ENCODE data around the gene SPATA13.

Gene SPATA13

DNA sequence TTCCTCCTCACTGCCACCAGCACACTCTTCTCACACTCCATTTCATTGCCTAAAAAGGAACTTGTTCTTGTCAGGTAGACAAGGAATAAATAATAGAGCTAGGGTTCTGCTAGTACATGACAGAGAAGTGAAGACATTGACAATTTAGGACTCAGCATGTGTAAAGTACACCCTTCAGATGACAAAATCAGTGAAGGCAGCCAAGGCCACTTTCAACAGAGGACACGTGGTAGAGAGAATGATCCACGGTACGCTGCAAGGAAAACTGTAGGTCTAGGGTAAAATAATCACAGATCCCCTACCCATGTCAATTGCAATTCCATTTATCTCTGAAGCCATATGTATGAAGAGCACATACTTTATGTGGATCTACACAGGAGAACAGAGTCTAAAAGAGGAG is 7.2 kb upstream of the SPATA13 start:
- no peaks in the 10 kb centered on the region for H3K36me3 ChIP-seq (ENCODE audit: control insufficient read depth in 1 of 2, insufficient read depth in 2 of 2, low read length in 2 of 2)
- no peak overlapping the region for H3K4me3 ChIP-seq (ENCODE audit: low read depth in 1 of 2, low read length in 2 of 2)
- H3K4me1 ChIP-seq (ENCODE audit: control insufficient read depth in 1 of 2, insufficient read depth in 2 of 2, low read length in 2 of 2) = no peaks in the 10 kb centered on the region
- no peaks in the 10 kb centered on the region for H3K27me3 ChIP-seq (ENCODE audit: low read depth, low read length)
- no peak overlapping the region for H3K27ac ChIP-seq (ENCODE audit: low read length)
- no peaks in the 10 kb centered on the region for H3K9me3 ChIP-seq (ENCODE audit: control insufficient read depth in 1 of 2, low read length in 2 of 2)

GRCh38 chr13:24153979-24154701 is 6.4 kb upstream of the SPATA13 start:
- Histone ChIP-seq H3K9me3 (ENCODE audit: control insufficient read depth in 1 of 2, low read length in 2 of 2) (no peaks in the 10 kb centered on the region), H3K36me3 (ENCODE audit: control insufficient read depth in 1 of 2, insufficient read depth in 2 of 2, low read length in 2 of 2) (no peaks in the 10 kb centered on the region), H3K4me3 (ENCODE audit: low read depth in 1 of 2, low read length in 2 of 2) (no peak overlapping the region), H3K4me1 (ENCODE audit: control insufficient read depth in 1 of 2, insufficient read depth in 2 of 2, low read length in 2 of 2) (no peaks in the 10 kb centered on the region), H3K27me3 (ENCODE audit: low read depth, low read length) (no peaks in the 10 kb centered on the region), H3K27ac (ENCODE audit: low read length) (no peak overlapping the region)

GRCh38 chr13:24159357-24159756 is 1.2 kb upstream of the SPATA13 start:
- H3K36me3 ChIP-seq (ENCODE audit: control insufficient read depth in 1 of 2, insufficient read depth in 2 of 2, low read length in 2 of 2) = no peaks in the 10 kb centered on the region
- H3K4me3 ChIP-seq (ENCODE audit: low read depth in 1 of 2, low read length in 2 of 2) = no peak overlapping the region
- no peaks in the 10 kb centered on the region for H3K9me3 ChIP-seq (ENCODE audit: control insufficient read depth in 1 of 2, low read length in 2 of 2)
- no peak overlapping the region for H3K27ac ChIP-seq (ENCODE audit: low read length)
- peaks cover 0 to 14% of the 10 kb centered on the region in 2 donors for H3K4me1 ChIP-seq (ENCODE audit: control insufficient read depth in 1 of 2, insufficient read depth in 2 of 2, low read length in 2 of 2)
- no peaks in the 10 kb centered on the region for H3K27me3 ChIP-seq (ENCODE audit: low read depth, low read length)

GRCh38 chr13:24161010-24161775 is 673 bp downstream of the SPATA13 start:
- no peaks in the 10 kb centered on the region for H3K27me3 ChIP-seq (ENCODE audit: low read depth, low read length)
- H3K4me1 ChIP-seq (ENCODE audit: control insufficient read depth in 1 of 2, insufficient read depth in 2 of 2, low read length in 2 of 2) = peaks cover 0 to 14% of the 10 kb centered on the region in 2 donors
- H3K36me3 ChIP-seq (ENCODE audit: control insufficient read depth in 1 of 2, insufficient read depth in 2 of 2, low read length in 2 of 2) = peaks cover 0 to 5% of the 10 kb centered on the region in 2 donors
- no peaks in the 10 kb centered on the region for H3K9me3 ChIP-seq (ENCODE audit: control insufficient read depth in 1 of 2, low read length in 2 of 2)
- H3K4me3 ChIP-seq (ENCODE audit: low read depth in 1 of 2, low read length in 2 of 2) = peak overlapping the region; percentile 73 to 79
- peak overlapping the region; percentile 67 for H3K27ac ChIP-seq (ENCODE audit: low read length)

- H3K36me3 ChIP-seq (ENCODE audit: control insufficient read depth in 1 of 2, insufficient read depth in 2 of 2, low read length in 2 of 2) = peaks cover 0 to 5% of the 10 kb centered on the region in 2 donors
- peak overlapping the region; percentile 67 for H3K27ac ChIP-seq (ENCODE audit: low read length)
- H3K4me1 ChIP-seq (ENCODE audit: control insufficient read depth in 1 of 2, insufficient read depth in 2 of 2, low read length in 2 of 2) = peaks cover 0 to 14% of the 10 kb centered on the region in 2 donors
- H3K9me3 ChIP-seq (ENCODE audit: control insufficient read depth in 1 of 2, low read length in 2 of 2) = no peaks in the 10 kb centered on the region
- no peaks in the 10 kb centered on the region for H3K27me3 ChIP-seq (ENCODE audit: low read depth, low read length)
- peak overlapping the region; percentile 73 to 79 for H3K4me3 ChIP-seq (ENCODE audit: low read depth in 1 of 2, low read length in 2 of 2)
These were observed 1.5 kb downstream of the SPATA13 start for GRCh38 chr13:24161980-24162525.

DNA sequence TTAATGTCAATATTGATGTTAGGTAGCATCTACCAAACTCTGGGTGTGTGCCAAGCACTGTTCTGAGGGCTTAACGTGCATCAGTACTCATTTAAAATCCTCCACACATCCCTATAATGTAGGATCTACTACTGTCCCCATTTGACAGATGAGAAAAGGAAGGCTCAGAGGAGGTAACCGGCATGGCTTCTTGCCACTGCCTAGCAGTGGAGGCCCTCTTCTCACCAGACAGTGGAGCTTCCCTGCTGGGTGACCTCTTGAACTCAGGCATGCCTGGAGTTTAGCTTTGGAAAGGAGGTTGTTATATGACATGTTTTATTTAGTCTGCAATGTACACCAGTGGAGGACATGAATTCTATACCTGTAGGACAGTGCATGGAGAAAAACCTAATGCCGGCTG is 2.1 kb downstream of the SPATA13 start:
- peaks cover 0 to 14% of the 10 kb centered on the region in 2 donors for H3K4me1 ChIP-seq (ENCODE audit: control insufficient read depth in 1 of 2, insufficient read depth in 2 of 2, low read length in 2 of 2)
- peak overlapping the region; percentile 73 to 79 for H3K4me3 ChIP-seq (ENCODE audit: low read depth in 1 of 2, low read length in 2 of 2)
- H3K27ac ChIP-seq (ENCODE audit: low read length) = no peak overlapping the region

GRCh38 chr13:24165746-24166145 is 5.2 kb downstream of the SPATA13 start:
- Histone ChIP-seq H3K4me3 (ENCODE audit: low read depth in 1 of 2, low read length in 2 of 2) (no peak overlapping the region), H3K27ac (ENCODE audit: low read length) (no peak overlapping the region), H3K27me3 (ENCODE audit: low read depth, low read length) (no peaks in the 10 kb centered on the region), H3K4me1 (ENCODE audit: control insufficient read depth in 1 of 2, insufficient read depth in 2 of 2, low read length in 2 of 2) (peaks cover 0 to 14% of the 10 kb centered on the region in 2 donors), H3K36me3 (ENCODE audit: control insufficient read depth in 1 of 2, insufficient read depth in 2 of 2, low read length in 2 of 2) (peaks cover 0 to 5% of the 10 kb centered on the region in 2 donors), H3K9me3 (ENCODE audit: control insufficient read depth in 1 of 2, low read length in 2 of 2) (no peaks in the 10 kb centered on the region)

More for the DNA sequence above, 2.1 kb downstream of the SPATA13 start:
- Histone ChIP-seq H3K9me3 (ENCODE audit: control insufficient read depth in 1 of 2, low read length in 2 of 2) (no peaks in the 10 kb centered on the region), H3K27me3 (ENCODE audit: low read depth, low read length) (no peaks in the 10 kb centered on the region), H3K36me3 (ENCODE audit: control insufficient read depth in 1 of 2, insufficient read depth in 2 of 2, low read length in 2 of 2) (peaks cover 0 to 5% of the 10 kb centered on the region in 2 donors)

GRCh38 chr13:24166561-24166960 is 6.0 kb downstream of the SPATA13 start:
- Histone ChIP-seq H3K4me1 (ENCODE audit: control insufficient read depth in 1 of 2, insufficient read depth in 2 of 2, low read length in 2 of 2) (peaks cover 0 to 11% of the 10 kb centered on the region in 2 donors), H3K9me3 (ENCODE audit: control insufficient read depth in 1 of 2, low read length in 2 of 2) (no peaks in the 10 kb centered on the region), H3K36me3 (ENCODE audit: control insufficient read depth in 1 of 2, insufficient read depth in 2 of 2, low read length in 2 of 2) (peaks cover 0 to 5% of the 10 kb centered on the region in 2 donors), H3K27me3 (ENCODE audit: low read depth, low read length) (no peaks in the 10 kb centered on the region), H3K4me3 (ENCODE audit: low read depth in 1 of 2, low read length in 2 of 2) (no peak overlapping the region), H3K27ac (ENCODE audit: low read length) (no peak overlapping the region)

DNA sequence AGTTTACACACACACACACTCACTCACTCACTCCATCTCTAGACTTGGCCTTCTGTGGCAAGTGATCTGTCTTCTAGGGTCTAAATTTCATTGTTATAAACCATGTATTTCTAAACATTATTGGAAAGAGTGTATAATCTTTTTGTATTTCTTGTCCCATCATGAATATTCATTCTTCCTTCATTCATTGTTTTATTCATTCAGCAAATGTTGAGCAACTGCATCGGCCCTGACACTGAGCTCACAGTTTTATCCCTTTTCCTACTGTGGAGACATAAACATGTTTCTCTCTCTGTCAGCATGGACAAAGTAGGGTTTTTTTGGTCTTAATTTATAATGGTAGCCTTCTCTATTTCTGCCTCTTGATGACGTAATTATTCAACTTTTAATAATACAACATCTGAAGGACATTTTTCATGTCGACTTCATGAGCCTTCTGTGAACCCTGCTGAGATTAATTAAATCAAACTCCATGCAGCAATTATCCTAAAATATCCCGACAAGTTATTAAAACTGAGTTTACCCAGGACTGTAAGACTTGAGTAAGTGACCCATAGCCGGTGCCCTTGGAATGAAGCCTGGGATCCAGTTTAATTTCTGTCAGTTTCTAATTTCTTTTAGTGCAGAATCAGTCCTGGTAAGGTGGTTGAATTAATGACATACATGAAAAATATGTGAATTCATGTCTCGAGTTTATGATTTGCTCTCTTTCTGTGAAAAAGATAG is 7.3 kb downstream of the SPATA13 start:
- Histone ChIP-seq H3K27me3 (ENCODE audit: low read depth, low read length) (no peaks in the 10 kb centered on the region), H3K4me1 (ENCODE audit: control insufficient read depth in 1 of 2, insufficient read depth in 2 of 2, low read length in 2 of 2) (peaks cover 0 to 4% of the 10 kb centered on the region in 2 donors), H3K27ac (ENCODE audit: low read length) (peak overlapping the region; percentile 37), H3K36me3 (ENCODE audit: control insufficient read depth in 1 of 2, insufficient read depth in 2 of 2, low read length in 2 of 2) (peaks cover 0 to 5% of the 10 kb centered on the region in 2 donors), H3K9me3 (ENCODE audit: control insufficient read depth in 1 of 2, low read length in 2 of 2) (no peaks in the 10 kb centered on the region), H3K4me3 (ENCODE audit: low read depth in 1 of 2, low read length in 2 of 2) (no peak overlapping the region)

DNA sequence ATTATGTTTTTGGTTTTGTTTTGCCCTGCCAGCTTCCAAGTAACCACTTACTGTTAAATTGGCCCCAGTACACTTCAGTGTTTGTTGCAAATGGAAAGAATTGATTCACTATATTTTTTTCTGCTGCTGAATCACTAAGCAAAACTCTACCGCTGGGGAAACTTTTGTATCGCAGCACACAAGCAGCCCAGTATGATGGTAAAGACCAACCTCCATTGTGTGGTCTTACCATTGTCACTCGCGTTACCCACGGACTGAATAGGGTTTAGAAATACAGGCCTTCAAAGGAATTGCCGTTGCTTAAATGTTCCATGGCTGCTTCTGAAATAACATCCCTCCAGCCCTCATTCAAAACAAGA is 7.9 kb downstream of the SPATA13 start:
- H3K27me3 ChIP-seq (ENCODE audit: low read depth, low read length) = no peaks in the 10 kb centered on the region
- H3K4me1 ChIP-seq (ENCODE audit: control insufficient read depth in 1 of 2, insufficient read depth in 2 of 2, low read length in 2 of 2) = peaks cover 0 to 2% of the 10 kb centered on the region in 2 donors
- H3K4me3 ChIP-seq (ENCODE audit: low read depth in 1 of 2, low read length in 2 of 2) = no peak overlapping the region
- no peaks in the 10 kb centered on the region for H3K9me3 ChIP-seq (ENCODE audit: control insufficient read depth in 1 of 2, low read length in 2 of 2)
- peaks cover 0 to 5% of the 10 kb centered on the region in 2 donors for H3K36me3 ChIP-seq (ENCODE audit: control insufficient read depth in 1 of 2, insufficient read depth in 2 of 2, low read length in 2 of 2)
- H3K27ac ChIP-seq (ENCODE audit: low read length) = peak overlapping the region; percentile 37

- Histone ChIP-seq H3K9me3 (ENCODE audit: control insufficient read depth in 1 of 2, low read length in 2 of 2) (no peaks in the 10 kb centered on the region), H3K4me3 (ENCODE audit: low read depth in 1 of 2, low read length in 2 of 2) (no peak overlapping the region), H3K27ac (ENCODE audit: low read length) (no peak overlapping the region), H3K36me3 (ENCODE audit: control insufficient read depth in 1 of 2, insufficient read depth in 2 of 2, low read length in 2 of 2) (peaks cover 0 to 5% of the 10 kb centered on the region in 2 donors), H3K4me1 (ENCODE audit: control insufficient read depth in 1 of 2, insufficient read depth in 2 of 2, low read length in 2 of 2) (no peaks in the 10 kb centered on the region), H3K27me3 (ENCODE audit: low read depth, low read length) (no peaks in the 10 kb centered on the region)
These were observed 8.5 kb downstream of the SPATA13 start for GRCh38 chr13:24168979-24169378.
